Keratinocyte (primary cell): ENCODE measurements around the gene SNCB. TPM values are rescaled to one million over a fixed set of nuclear protein-coding genes. Genes with fewer than 3 reads are reported as not detected.

Experiments
- DNase-seq: peaks from one replicate; pipeline ENCODE4 v3.0.0-alpha.2; 2011; ENCODE audit warnings: low read depth, missing footprints, low spot score
- FAIRE-seq: peaks from 2 replicates; lab custom pipeline; 2011; peaks lifted over from hg19 to GRCh38; lab: Jason Lieb, UNC
- H2AFZ ChIP-seq: 2 replicates; pipeline ENCODE4 v1.6.0; 2012; ENCODE audit warnings: low read length, control low read depth, inconsistent platforms; ENCODE audit not compliant: control insufficient read depth
- H3K27ac ChIP-seq: 2 replicates; pipeline ENCODE4 v1.5.1; 2011; ENCODE audit warnings: low read length; ENCODE audit not compliant: control insufficient read depth, insufficient read depth
- H3K27me3 ChIP-seq: 3 replicates; pipeline ENCODE4 v1.6.0; 2011; ENCODE audit warnings: low read length; ENCODE audit not compliant: control insufficient read depth, insufficient read depth; ENCODE audit errors: extremely low read depth
- H3K36me3 ChIP-seq, 2 experiments: 2 replicates in 1 of 2; 3 replicates in 1 of 2; pipeline ENCODE4 v1.5.1; 2011; ENCODE audit warnings: low read length in 2 of 2, mild to moderate bottlenecking in 1 of 2; ENCODE audit not compliant: control insufficient read depth in 2 of 2, insufficient read depth in 2 of 2; ENCODE audit errors: extremely low read depth in 1 of 2
- H3K4me1 ChIP-seq: 3 replicates; pipeline ENCODE4 v1.5.1; 2011; ENCODE audit warnings: low read length; ENCODE audit not compliant: control insufficient read depth, insufficient read depth; ENCODE audit errors: extremely low read depth
- H3K4me2 ChIP-seq: 3 replicates; pipeline ENCODE4 v1.6.0; 2011; ENCODE audit warnings: low read depth, low read length; ENCODE audit not compliant: control insufficient read depth, insufficient read depth; ENCODE audit errors: extremely low read depth
- H3K4me3 ChIP-seq, 3 experiments: fragments of 200-600 bp in 1 of 3; sonication (generic) in 1 of 3; 2 replicates in 2 of 3; 3 replicates in 1 of 3; pipeline ENCODE4 v1.5.1; 2011 to 2016; ENCODE audit warnings: low read length in 3 of 3, mild to moderate bottlenecking in 3 of 3, control low read depth in 2 of 3, inconsistent platforms in 1 of 3, low read depth in 1 of 3, mixed read lengths in 1 of 3, mixed run types in 1 of 3, moderate library complexity in 1 of 3; ENCODE audit not compliant: control insufficient read depth in 2 of 3, insufficient read depth in 2 of 3; ENCODE audit errors: extremely low read depth in 1 of 3
- H3K79me2 ChIP-seq: 2 replicates; pipeline ENCODE4 v1.6.0; 2012; ENCODE audit warnings: low read length; ENCODE audit not compliant: control insufficient read depth, insufficient read depth
- H3K9ac ChIP-seq: 3 replicates; pipeline ENCODE4 v1.6.0; 2011; ENCODE audit warnings: low read length; ENCODE audit not compliant: control insufficient read depth, insufficient read depth; ENCODE audit errors: extremely low read depth
- H3K9me1 ChIP-seq: 3 replicates; pipeline ENCODE4 v1.6.0; 2011; ENCODE audit warnings: low read length; ENCODE audit not compliant: control insufficient read depth, insufficient read depth; ENCODE audit errors: extremely low read depth
- H3K9me3 ChIP-seq: 2 replicates; pipeline ENCODE4 v1.5.1; 2012; ENCODE audit warnings: low read depth, low read length; ENCODE audit not compliant: control insufficient read depth
- H4K20me1 ChIP-seq: 3 replicates; pipeline ENCODE4 v1.6.0; 2011; ENCODE audit warnings: low read length; ENCODE audit not compliant: control insufficient read depth, insufficient read depth; ENCODE audit errors: extremely low read depth
- EZH2 ChIP-seq: IDR thresholded peaks from one replicate; pipeline ENCODE4 v1.6.1; 2012; ENCODE audit warnings: inconsistent platforms, mild to moderate bottlenecking, low read length, moderate library complexity
- dilution Hi-C: fragments of 300-500 bp; cut with MboI; formaldehyde crosslinking; loops from one replicate; pipeline ENCODE4 v1.7.0; 2020; ENCODE audit warnings: low sequenced_read_pairs; ENCODE audit not compliant: extremely low pct_ligation_motif_present
- polyA plus RNA-seq, 5 experiments: library from polyadenylated mRNA; depleted of rRNA in 3 of 5; stranded (reverse) in 3 of 5; stranded (forward) in 1 of 5; unstranded in 1 of 5; fragments of >200 nt; gene quantifications; 1 replicate in 1 of 5; 2 replicates in 3 of 5; 3 replicates in 1 of 5; pipeline versions ENCODE4 v1.2.1 to v1.2.3, GENCODE V29; 2011 to 2012; ENCODE audit warnings: missing spikeins in 2 of 5, low read depth in 1 of 5, low replicate concordance in 1 of 5
- TF ChIP-seq, protein P1 (sequence below), 3 experiments: IDR thresholded peaks in 1 of 3; conservative IDR thresholded peaks in 1 of 3; optimal IDR thresholded peaks in 1 of 3; 2 replicates in 2 of 3; 3 replicates in 1 of 3; pipeline versions ENCODE3 to v1.5.1; 2011; ENCODE audit warnings: low read length in 3 of 3, mild to moderate bottlenecking in 3 of 3, moderate library complexity in 2 of 3, control low read depth in 1 of 3, inconsistent platforms in 1 of 3; ENCODE audit not compliant: insufficient read depth in 2 of 3; ENCODE audit errors: extremely low read depth in 1 of 3

The SNCB gene
- polyA plus RNA-seq, 1 donor (not counting 4 experiments of a cell fraction or from before 2014, with no cell fraction given) = 0.69 TPM

- dilution Hi-C loops = no loop called here
- Histone ChIP-seq H2AFZ (no peak overlapping the region), H3K36me3 (no peaks in the 10 kb centered on the region), H3K79me2 (peaks cover 1% of the 10 kb centered on the region), H3K4me3 (no peak overlapping the region), H3K4me1 (peaks cover 5% of the 10 kb centered on the region), H3K27me3 (no peaks in the 10 kb centered on the region), H3K4me2 (no peak overlapping the region), H3K9ac (no peak overlapping the region), H3K9me3 (no peaks in the 10 kb centered on the region), H3K27ac (no peak overlapping the region), H4K20me1 (no peaks in the 10 kb centered on the region), H3K9me1 (no peaks in the 10 kb centered on the region)
- DNase-seq (no peak), FAIRE-seq (no peak)
- TF ChIP-seq, protein P1, sequence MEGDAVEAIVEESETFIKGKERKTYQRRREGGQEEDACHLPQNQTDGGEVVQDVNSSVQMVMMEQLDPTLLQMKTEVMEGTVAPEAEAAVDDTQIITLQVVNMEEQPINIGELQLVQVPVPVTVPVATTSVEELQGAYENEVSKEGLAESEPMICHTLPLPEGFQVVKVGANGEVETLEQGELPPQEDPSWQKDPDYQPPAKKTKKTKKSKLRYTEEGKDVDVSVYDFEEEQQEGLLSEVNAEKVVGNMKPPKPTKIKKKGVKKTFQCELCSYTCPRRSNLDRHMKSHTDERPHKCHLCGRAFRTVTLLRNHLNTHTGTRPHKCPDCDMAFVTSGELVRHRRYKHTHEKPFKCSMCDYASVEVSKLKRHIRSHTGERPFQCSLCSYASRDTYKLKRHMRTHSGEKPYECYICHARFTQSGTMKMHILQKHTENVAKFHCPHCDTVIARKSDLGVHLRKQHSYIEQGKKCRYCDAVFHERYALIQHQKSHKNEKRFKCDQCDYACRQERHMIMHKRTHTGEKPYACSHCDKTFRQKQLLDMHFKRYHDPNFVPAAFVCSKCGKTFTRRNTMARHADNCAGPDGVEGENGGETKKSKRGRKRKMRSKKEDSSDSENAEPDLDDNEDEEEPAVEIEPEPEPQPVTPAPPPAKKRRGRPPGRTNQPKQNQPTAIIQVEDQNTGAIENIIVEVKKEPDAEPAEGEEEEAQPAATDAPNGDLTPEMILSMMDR (optimal IDR thresholded peaks at IDR 0.05 in 1 of 3, IDR thresholded peaks at IDR 0.05 in 1 of 3, conservative IDR thresholded peaks at IDR 0.05 in 1 of 3; ENCODE audit: extremely low read depth in 1 of 3, insufficient read depth in 2 of 3, low read length in 3 of 3) = no peak
- TF ChIP-seq EZH2 = no peak
Measured at GRCh38 chr5:176642675-176643490, 12.5 kb upstream of the SNCB start.

DNA sequence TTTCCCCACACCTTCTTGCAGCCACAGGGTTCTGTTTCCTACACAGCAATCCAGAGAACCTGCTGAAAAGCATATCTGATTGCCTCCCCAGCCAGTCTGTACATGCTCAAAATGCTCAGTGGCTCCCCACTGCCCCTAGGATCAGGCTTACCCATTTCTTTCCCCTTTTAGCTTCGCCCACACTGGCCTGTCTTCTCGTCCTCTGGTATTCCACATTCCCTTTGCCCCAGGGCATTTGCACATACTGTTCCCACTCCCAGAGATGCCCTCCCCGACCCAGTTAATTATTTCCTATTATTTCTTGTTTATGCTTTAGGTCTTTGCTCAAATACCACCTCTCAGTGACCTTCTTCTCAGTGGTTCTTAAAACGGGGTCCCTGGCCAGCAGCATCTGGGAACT is 10.3 kb upstream of the SNCB start:
- DNase-seq (no peak), FAIRE-seq (no peak)
- Histone ChIP-seq H3K9me3 (no peaks in the 10 kb centered on the region), H4K20me1 (no peaks in the 10 kb centered on the region), H3K4me1 (no peaks in the 10 kb centered on the region), H3K36me3 (no peaks in the 10 kb centered on the region), H3K9ac (no peak overlapping the region), H3K9me1 (no peaks in the 10 kb centered on the region), H3K27ac (no peak overlapping the region), H3K4me2 (no peak overlapping the region), H3K27me3 (no peaks in the 10 kb centered on the region), H3K4me3 (no peak overlapping the region), H2AFZ (no peak overlapping the region), H3K79me2 (no peaks in the 10 kb centered on the region)
- dilution Hi-C loops = no loop called here
- no peak for TF ChIP-seq EZH2
- TF ChIP-seq, protein P1 (optimal IDR thresholded peaks at IDR 0.05 in 1 of 3, IDR thresholded peaks at IDR 0.05 in 1 of 3, conservative IDR thresholded peaks at IDR 0.05 in 1 of 3; ENCODE audit: extremely low read depth in 1 of 3, insufficient read depth in 2 of 3, low read length in 3 of 3) = no peak
